Activated CD4-positive, CD25-positive, alpha-beta regulatory T cell treated with anti-CD3 and anti-CD28 coated beads, Interleukin-2, amount 50 U/mL, for 16 hours (primary cell): ENCODE data around the gene DMWD.

ENCODE experiments used
- DNase-seq: peaks from one replicate; pipeline ENCODE4 v3.0.0-alpha.2; 2020; ENCODE audit warnings: low read depth, low spot score

The DMWD gene

GRCh38 chr19:45786533-45786894, 6.1 kb downstream of the DMWD start:
- no peak for DNase-seq

GRCh38 chr19:45785781-45786532, 6.7 kb downstream of the DMWD start:
- no peak for DNase-seq

GRCh38 chr19:45785097-45785496, 7.5 kb downstream of the DMWD start:
- no peak for DNase-seq

- no peak for DNase-seq
Measured at GRCh38 chr19:45784096-45784495, 8.5 kb downstream of the DMWD start.

GRCh38 chr19:45782820-45783785, 9.5 kb downstream of the DMWD start:
- DNase-seq, result no peak

GRCh38 chr19:45782162-45782691, 10.4 kb downstream of the DMWD start, which contains the start of gene DMPK:
DMPK (minus strand) TSS chr19:45782490; CDS start chr19:45782352, 138 bp downstream.
- no peak for DNase-seq

- DNase-seq, result no peak
Measured at GRCh38 chr19:45781214-45782161, 11.2 kb downstream of the DMWD start.

- no peak for DNase-seq
Measured at GRCh38 chr19:45780448-45781213, 12.0 kb downstream of the DMWD start.

GRCh38 chr19:45780146-45780447, 12.5 kb downstream of the DMWD start:
- no peak for DNase-seq

- peak; percentile 66 for DNase-seq
Measured at GRCh38 chr19:45779231-45780145, 13.2 kb downstream of the DMWD start.

GRCh38 chr19:45778010-45778661, 14.5 kb downstream of the DMWD start:
- no peak for DNase-seq

GRCh38 chr19:45777395-45777961, 15.2 kb downstream of the DMWD start:
- no peak for DNase-seq

- no peak for DNase-seq
Measured at GRCh38 chr19:45774765-45775164, 17.9 kb downstream of the DMWD start.

- no peak for DNase-seq
Measured at GRCh38 chr19:45773384-45773783, 19.3 kb downstream of the DMWD start.

- no peak for DNase-seq
Measured at GRCh38 chr19:45772912-45773311, 19.7 kb downstream of the DMWD start.

GRCh38 chr19:45772130-45772840, 20.4 kb downstream of the DMWD start:
- DNase-seq, result no peak

GRCh38 chr19:45771311-45771933, 21.2 kb downstream of the DMWD start:
- no peak for DNase-seq
